Parathyroid adenoma (tissue), 2 donors: ENCODE data around the gene FAM25A.

Experiments
- H2AFZ ChIP-seq: fragments of 300-600 bp; sonication (generic); one replicate; pipeline ENCODE4 v1.7.0; 2017; ENCODE audit warnings: antibody characterized with exemption, mild to moderate bottlenecking
- H3K27ac ChIP-seq: fragments of 300-600 bp; sonication (generic); one replicate; pipeline ENCODE4 v1.7.0; 2017
- H3K27me3 ChIP-seq: fragments of 300-600 bp; sonication (generic); one replicate; pipeline ENCODE4 v1.7.0; 2017; ENCODE audit warnings: low read length; ENCODE audit not compliant: control insufficient read depth, insufficient read depth
- H3K36me3 ChIP-seq: fragments of 300-600 bp; sonication (generic); one replicate; pipeline ENCODE4 v1.7.0; 2017; ENCODE audit warnings: low read length; ENCODE audit not compliant: control insufficient read depth, insufficient read depth
- H3K4me1 ChIP-seq: fragments of 300-600 bp; sonication (generic); one replicate; pipeline ENCODE4 v1.7.0; 2017; ENCODE audit warnings: control low read depth
- H3K4me2 ChIP-seq: fragments of 300-600 bp; sonication (generic); one replicate; pipeline ENCODE4 v1.7.0; 2017; ENCODE audit warnings: low read length
- H3K4me3 ChIP-seq: fragments of 300-600 bp; sonication (generic); one replicate; pipeline ENCODE4 v1.7.0; 2017; ENCODE audit warnings: low read depth, low read length
- H3K79me2 ChIP-seq: fragments of 300-600 bp; sonication (generic); one replicate; pipeline ENCODE4 v1.7.0; 2017; ENCODE audit warnings: control low read depth
- H3K9ac ChIP-seq: fragments of 300-600 bp; sonication (generic); one replicate; pipeline ENCODE4 v1.7.0; 2017; ENCODE audit warnings: mild to moderate bottlenecking
- H3K9me3 ChIP-seq: fragments of 300-600 bp; sonication (generic); one replicate; pipeline ENCODE4 v1.7.0; 2017; ENCODE audit warnings: low read length; ENCODE audit not compliant: control insufficient read depth
- TF ChIP-seq, protein P1 (sequence below): fragments of 300-600 bp; sonication (generic); IDR thresholded peaks from one replicate; pipeline ENCODE4 v1.7.0; 2017; ENCODE audit warnings: antibody characterized with exemption, mild to moderate bottlenecking
- donor health status: primary hyperparathyroidism.

The FAM25A gene

DNA sequence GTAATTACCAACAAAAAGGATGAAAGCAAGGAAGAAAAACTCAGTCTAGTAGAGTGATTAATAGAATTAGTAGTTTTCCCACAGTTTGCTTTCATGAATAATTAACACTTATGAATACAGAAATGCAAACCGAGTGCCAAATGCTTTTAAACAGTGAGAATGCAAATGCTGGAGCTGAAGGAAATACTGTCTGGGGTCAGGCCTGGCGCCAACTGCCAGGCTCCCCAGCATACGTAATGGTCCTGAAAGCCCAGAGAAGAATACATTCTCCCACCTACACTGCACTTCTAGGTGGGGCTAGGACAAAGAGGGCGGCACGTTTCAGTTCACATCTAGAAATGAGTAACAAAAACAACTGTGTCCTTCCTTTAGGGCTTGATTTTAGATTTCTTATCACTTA is 44.6 kb downstream of the FAM25A start:
- Histone ChIP-seq H3K9ac (no peak overlapping the region), H3K27me3 (no peaks in the 10 kb centered on the region), H3K4me2 (no peak overlapping the region), H3K27ac (no peak overlapping the region), H2AFZ (no peak overlapping the region), H3K79me2 (no peaks in the 10 kb centered on the region), H3K36me3 (no peaks in the 10 kb centered on the region), H3K4me3 (no peak overlapping the region), H3K9me3 (no peaks in the 10 kb centered on the region), H3K4me1 (no peaks in the 10 kb centered on the region)
- TF ChIP-seq, protein P1, sequence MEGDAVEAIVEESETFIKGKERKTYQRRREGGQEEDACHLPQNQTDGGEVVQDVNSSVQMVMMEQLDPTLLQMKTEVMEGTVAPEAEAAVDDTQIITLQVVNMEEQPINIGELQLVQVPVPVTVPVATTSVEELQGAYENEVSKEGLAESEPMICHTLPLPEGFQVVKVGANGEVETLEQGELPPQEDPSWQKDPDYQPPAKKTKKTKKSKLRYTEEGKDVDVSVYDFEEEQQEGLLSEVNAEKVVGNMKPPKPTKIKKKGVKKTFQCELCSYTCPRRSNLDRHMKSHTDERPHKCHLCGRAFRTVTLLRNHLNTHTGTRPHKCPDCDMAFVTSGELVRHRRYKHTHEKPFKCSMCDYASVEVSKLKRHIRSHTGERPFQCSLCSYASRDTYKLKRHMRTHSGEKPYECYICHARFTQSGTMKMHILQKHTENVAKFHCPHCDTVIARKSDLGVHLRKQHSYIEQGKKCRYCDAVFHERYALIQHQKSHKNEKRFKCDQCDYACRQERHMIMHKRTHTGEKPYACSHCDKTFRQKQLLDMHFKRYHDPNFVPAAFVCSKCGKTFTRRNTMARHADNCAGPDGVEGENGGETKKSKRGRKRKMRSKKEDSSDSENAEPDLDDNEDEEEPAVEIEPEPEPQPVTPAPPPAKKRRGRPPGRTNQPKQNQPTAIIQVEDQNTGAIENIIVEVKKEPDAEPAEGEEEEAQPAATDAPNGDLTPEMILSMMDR = no peak

GRCh38 chr10:87066178-87066577 is 46.1 kb downstream of the FAM25A start:
- TF ChIP-seq, protein P1 = no peak
- no peak overlapping the region for H3K9ac ChIP-seq
- no peak overlapping the region for H3K4me3 ChIP-seq
- no peaks in the 10 kb centered on the region for H3K27me3 ChIP-seq
- H3K27ac ChIP-seq = no peak overlapping the region
- H3K9me3 ChIP-seq = no peaks in the 10 kb centered on the region
- H3K4me1 ChIP-seq = no peaks in the 10 kb centered on the region
- no peaks in the 10 kb centered on the region for H3K79me2 ChIP-seq
- no peaks in the 10 kb centered on the region for H3K36me3 ChIP-seq
- H2AFZ ChIP-seq = no peak overlapping the region
- no peak overlapping the region for H3K4me2 ChIP-seq

- no peaks in the 10 kb centered on the region for H3K4me1 ChIP-seq
- H3K27ac ChIP-seq = no peak overlapping the region
- no peaks in the 10 kb centered on the region for H3K79me2 ChIP-seq
- TF ChIP-seq, protein P1 = no peak
- no peaks in the 10 kb centered on the region for H3K36me3 ChIP-seq
- no peaks in the 10 kb centered on the region for H3K9me3 ChIP-seq
- no peaks in the 10 kb centered on the region for H3K27me3 ChIP-seq
- no peak overlapping the region for H3K9ac ChIP-seq
- no peak overlapping the region for H2AFZ ChIP-seq
- no peak overlapping the region for H3K4me2 ChIP-seq
- H3K4me3 ChIP-seq = no peak overlapping the region
These were observed 46.8 kb downstream of the FAM25A start for GRCh38 chr10:87066865-87067264.

GRCh38 chr10:87068281-87068680 is 48.2 kb downstream of the FAM25A start:
- H3K4me3 ChIP-seq = no peak overlapping the region
- H2AFZ ChIP-seq = no peak overlapping the region
- no peaks in the 10 kb centered on the region for H3K79me2 ChIP-seq
- TF ChIP-seq, protein P1 = no peak
- no peak overlapping the region for H3K27ac ChIP-seq
- no peak overlapping the region for H3K9ac ChIP-seq
- no peaks in the 10 kb centered on the region for H3K4me1 ChIP-seq
- no peak overlapping the region for H3K4me2 ChIP-seq
- H3K9me3 ChIP-seq = no peaks in the 10 kb centered on the region
- no peaks in the 10 kb centered on the region for H3K36me3 ChIP-seq
- no peaks in the 10 kb centered on the region for H3K27me3 ChIP-seq

DNA sequence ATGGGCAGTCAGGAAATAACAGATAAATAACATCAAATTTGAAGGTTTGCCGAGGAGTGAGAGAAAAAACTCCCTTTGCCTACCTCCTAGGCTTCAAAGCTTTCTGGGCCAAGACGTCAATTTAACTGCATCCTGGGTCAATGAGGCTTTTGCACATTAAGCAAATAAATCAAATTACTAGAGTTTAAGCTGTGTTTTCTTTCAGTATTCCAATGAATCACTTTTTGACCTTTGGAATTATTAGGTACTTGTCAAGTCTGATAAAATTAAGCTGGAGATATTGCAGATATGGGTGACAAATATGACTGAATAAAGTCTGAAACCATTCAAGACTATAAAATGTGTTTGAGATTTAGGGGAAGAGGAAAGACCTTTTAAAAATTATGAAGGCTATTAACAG is 52.4 kb downstream of the FAM25A start:
- H3K4me2 ChIP-seq = no peak overlapping the region
- no peaks in the 10 kb centered on the region for H3K4me1 ChIP-seq
- H3K9ac ChIP-seq = no peak overlapping the region
- no peak overlapping the region for H3K4me3 ChIP-seq
- TF ChIP-seq, protein P1 = no peak
- H3K36me3 ChIP-seq = no peaks in the 10 kb centered on the region
- no peaks in the 10 kb centered on the region for H3K9me3 ChIP-seq
- no peak overlapping the region for H2AFZ ChIP-seq
- no peaks in the 10 kb centered on the region for H3K79me2 ChIP-seq
- no peaks in the 10 kb centered on the region for H3K27me3 ChIP-seq
- no peak overlapping the region for H3K27ac ChIP-seq
